Right lobe of liver (tissue), 6 donors: ENCODE data around the gene KCNRG. TPM values are rescaled to one million over a fixed set of nuclear protein-coding genes. Genes with fewer than 3 reads are reported as not detected.

ENCODE experiments used
- ATAC-seq, 4 donors: fragments of 200-7000 bp; cut with Tn5 transposase; one replicate each; pipeline ENCODE4 v1.9.1; 2020; ENCODE audit warnings: mild to moderate bottlenecking in 4 of 4, moderate library complexity in 4 of 4
- DNase-seq, 3 donors: peaks; one replicate each; pipeline ENCODE4 v3.0.0-alpha.2; 2020
- H3K27ac ChIP-seq, 3 donors: fragments of 200-600 bp; one replicate each; pipeline ENCODE4 v1.8.0; 2022
- H3K27me3 ChIP-seq, 2 donors: fragments of 200-600 bp; one replicate each; pipeline ENCODE4 v1.8.0; 2022
- H3K36me3 ChIP-seq, 4 donors: fragments of 200-600 bp; sonication (generic) in 1 of 4; one replicate each; pipeline versions ENCODE4 v1.5.1 to v1.8.0; 2017 to 2022; ENCODE audit warnings: control low read depth in 1 of 4
- H3K4me1 ChIP-seq, 4 donors: fragments of 200-600 bp; sonication (generic) in 1 of 4; one replicate each; pipeline versions ENCODE4 v1.5.1 to v1.8.0; 2017 to 2022; ENCODE audit warnings: control low read depth in 1 of 4
- H3K4me3 ChIP-seq, 3 donors: fragments of 200-600 bp; one replicate each; pipeline ENCODE4 v1.8.0; 2022
- H3K9me3 ChIP-seq, 4 donors: fragments of 200-600 bp; sonication (generic) in 1 of 4; one replicate each; pipeline versions ENCODE4 v1.5.1 to v1.8.0; 2017 to 2022; ENCODE audit warnings: control low read depth in 1 of 4
- POLR2A ChIP-seq: fragments of 450-650 bp; IDR thresholded peaks from one replicate; pipeline ENCODE4 v1.6.1; 2017; ENCODE audit warnings: antibody characterized with exemption, mild to moderate bottlenecking
- WGBS: methylation state at CpG from one replicate; pipeline ENCODE4 v1.1.6; 2018; ENCODE audit warnings: low coverage, low lambda C conversion rate; ENCODE audit not compliant: insufficient coverage; ENCODE audit errors: missing lambda C conversion rate; 5-methylcytosine and 5-hydroxymethylcytosine counted together
- intact Hi-C, 2 donors: fragments of 100-400 bp; cut with DNase I; formaldehyde crosslinking; loops; one replicate each; pipeline versions ENCODE4 v1.11.2 to v1.14.1; 2022
- total RNA-seq, 6 experiments: library from RNA; depleted of rRNA in 2 of 6; stranded (reverse); fragments of >200 nt in 2 of 6; fragmentation: NEBNext Ultra II Directional in 3 of 6; extraction: Animal tissue kit (Norgen Biotek cat#: 25700) in 3 of 6; gene quantifications; one replicate each; pipeline versions ENCODE4 v1.1.0 to v1.2.4, GENCODE V29; 2016 to 2023
- TF ChIP-seq, protein P1 (sequence below), 4 donors: fragments of 200-600 bp in 3 of 4; fragments of 450-650 bp in 1 of 4; IDR thresholded peaks; one replicate each; pipeline versions ENCODE4 v1.5.1 to v1.8.0; 2016 to 2022; ENCODE audit warnings: antibody characterized with exemption in 4 of 4, mild to moderate bottlenecking in 2 of 4
- donor health status: DM: no; HTN: yes; CAD: no.
- donor health status: DM: no; HTN: no; CAD: no.
- donor health status: DM: no; HTN: no; CAD: no.
- donor health status: DM: no; HTN: yes; CAD: no.
- donor health status: DM: no; HTN: yes; CAD: no.

Gene KCNRG
- total RNA-seq, 6 experiments from 2014 or later: 0.18 to 0.50 (median 0.36) TPM; not detected in 2

DNA sequence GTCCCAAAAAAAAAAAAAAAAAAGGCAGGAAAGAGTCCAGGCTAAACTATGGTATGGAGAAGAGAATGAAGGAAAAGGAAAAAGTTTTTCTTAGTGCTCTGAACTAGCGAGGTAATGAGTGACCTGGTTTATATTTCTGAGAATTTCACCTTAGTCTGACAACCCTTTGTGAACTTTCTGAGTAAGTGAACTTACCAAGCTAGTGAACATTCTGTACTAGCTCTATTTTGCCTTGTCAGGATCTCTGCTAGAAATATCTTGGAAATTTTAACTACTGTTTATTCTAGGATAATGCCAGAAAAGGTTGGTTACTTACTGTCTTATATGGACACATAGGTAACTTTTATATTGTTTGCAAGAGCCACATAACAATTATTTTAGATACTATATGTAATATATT lies 14.0 kb upstream of the KCNRG start:
- no peaks in the 10 kb centered on the region for H3K9me3 ChIP-seq
- DNase-seq (no peak), ATAC-seq (no peak)
- no peak overlapping the region for H3K27ac ChIP-seq
- H3K27me3 ChIP-seq: no peaks in the 10 kb centered on the region
- peaks cover 0 to 12% (median 0%) of the 10 kb centered on the region in 4 donors for H3K36me3 ChIP-seq
- 25% methylated on average over 1 of the region's 1 CpG for WGBS
- no peak overlapping the region for H3K4me3 ChIP-seq
- intact Hi-C loops: no loop called here
- TF ChIP-seq, protein P1, sequence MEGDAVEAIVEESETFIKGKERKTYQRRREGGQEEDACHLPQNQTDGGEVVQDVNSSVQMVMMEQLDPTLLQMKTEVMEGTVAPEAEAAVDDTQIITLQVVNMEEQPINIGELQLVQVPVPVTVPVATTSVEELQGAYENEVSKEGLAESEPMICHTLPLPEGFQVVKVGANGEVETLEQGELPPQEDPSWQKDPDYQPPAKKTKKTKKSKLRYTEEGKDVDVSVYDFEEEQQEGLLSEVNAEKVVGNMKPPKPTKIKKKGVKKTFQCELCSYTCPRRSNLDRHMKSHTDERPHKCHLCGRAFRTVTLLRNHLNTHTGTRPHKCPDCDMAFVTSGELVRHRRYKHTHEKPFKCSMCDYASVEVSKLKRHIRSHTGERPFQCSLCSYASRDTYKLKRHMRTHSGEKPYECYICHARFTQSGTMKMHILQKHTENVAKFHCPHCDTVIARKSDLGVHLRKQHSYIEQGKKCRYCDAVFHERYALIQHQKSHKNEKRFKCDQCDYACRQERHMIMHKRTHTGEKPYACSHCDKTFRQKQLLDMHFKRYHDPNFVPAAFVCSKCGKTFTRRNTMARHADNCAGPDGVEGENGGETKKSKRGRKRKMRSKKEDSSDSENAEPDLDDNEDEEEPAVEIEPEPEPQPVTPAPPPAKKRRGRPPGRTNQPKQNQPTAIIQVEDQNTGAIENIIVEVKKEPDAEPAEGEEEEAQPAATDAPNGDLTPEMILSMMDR (IDR thresholded peaks at IDR 0.05): no peak
- peaks cover 0 to 35% (median 6%) of the 10 kb centered on the region in 4 donors for H3K4me1 ChIP-seq

DNA sequence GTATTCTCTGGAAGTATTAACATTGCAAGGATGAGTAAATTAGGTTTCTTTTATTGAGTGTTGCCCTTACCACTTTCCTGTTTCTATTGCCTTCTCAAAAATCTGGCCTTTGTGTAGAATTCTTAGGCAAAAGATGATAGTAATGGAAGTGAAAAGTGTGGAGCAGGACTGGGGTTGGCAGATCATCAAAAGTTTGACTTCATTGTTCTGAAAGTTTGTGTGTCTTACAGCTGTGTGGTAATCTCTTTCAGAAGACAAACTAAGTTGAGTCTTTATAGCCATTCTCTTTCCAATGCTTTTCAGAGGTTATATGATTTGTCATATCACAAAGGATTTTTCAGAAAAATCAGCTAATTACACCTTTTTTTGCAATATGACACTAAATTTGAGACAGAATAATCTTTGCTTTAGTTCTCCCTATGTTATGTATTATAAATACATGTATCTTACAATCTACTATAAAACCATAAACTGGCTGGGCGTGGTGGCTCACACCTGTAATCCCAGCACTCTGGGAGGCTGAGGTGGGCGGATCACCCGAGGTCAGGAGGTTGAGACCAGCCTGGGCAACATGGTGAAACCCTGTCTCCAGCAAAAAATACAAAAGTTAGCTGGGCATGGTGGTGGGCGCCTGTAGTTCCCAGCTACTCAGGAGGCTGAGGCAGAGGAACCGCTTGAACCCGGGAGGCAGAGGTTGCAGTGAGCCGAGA lies 8.7 kb upstream of the KCNRG start:
- ATAC-seq: peak in 2 of 4 donors; percentile 37 to 39
- Histone ChIP-seq H3K4me1 (peaks cover 0 to 15% (median 0%) of the 10 kb centered on the region in 4 donors), H3K27ac (no peak overlapping the region), H3K9me3 (no peaks in the 10 kb centered on the region), H3K27me3 (no peaks in the 10 kb centered on the region), H3K4me3 (no peak overlapping the region), H3K36me3 (peaks cover 0 to 9% (median under 1%) of the 10 kb centered on the region in 4 donors)
- 89% methylated on average over 6 of the region's 7 CpGs for WGBS
- no peak for DNase-seq
- intact Hi-C loops: no loop called here
- no peak for TF ChIP-seq POLR2A
- TF ChIP-seq, protein P1 (IDR thresholded peaks at IDR 0.05): no peak

DNA sequence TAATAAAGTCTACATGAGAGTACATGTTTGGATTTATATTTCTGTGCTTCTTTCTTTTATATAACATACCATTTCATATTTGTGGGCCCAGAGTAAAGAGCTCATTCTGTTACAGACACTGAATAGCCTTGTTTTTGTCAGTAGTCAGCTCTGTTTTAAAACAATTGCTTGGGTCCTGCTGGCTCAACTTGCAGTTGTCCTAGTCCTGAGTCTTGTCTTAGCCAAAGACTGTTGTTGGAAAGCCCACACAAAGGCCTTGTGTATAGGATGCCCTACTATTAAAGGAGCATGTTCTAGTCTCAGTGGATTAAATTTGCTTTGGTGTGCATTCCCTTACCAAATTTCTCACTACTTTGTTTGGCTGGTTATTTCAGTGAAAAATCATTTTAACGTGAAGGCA lies 3.8 kb upstream of the KCNRG start:
- DNase-seq: no peak
- H3K27ac ChIP-seq: no peak overlapping the region
- H3K4me3 ChIP-seq: no peak overlapping the region
- H3K27me3 ChIP-seq: no peaks in the 10 kb centered on the region
- H3K9me3 ChIP-seq: no peaks in the 10 kb centered on the region
- no peak for ATAC-seq
- no peaks in the 10 kb centered on the region for H3K4me1 ChIP-seq
- intact Hi-C loops: no loop called here
- TF ChIP-seq, protein P1 (IDR thresholded peaks at IDR 0.05): no peak
- TF ChIP-seq POLR2A: no peak
- H3K36me3 ChIP-seq: peaks cover 0 to 22% (median 7%) of the 10 kb centered on the region in 4 donors
- WGBS: 83% methylated on average over 1 of the region's 1 CpG

DNA sequence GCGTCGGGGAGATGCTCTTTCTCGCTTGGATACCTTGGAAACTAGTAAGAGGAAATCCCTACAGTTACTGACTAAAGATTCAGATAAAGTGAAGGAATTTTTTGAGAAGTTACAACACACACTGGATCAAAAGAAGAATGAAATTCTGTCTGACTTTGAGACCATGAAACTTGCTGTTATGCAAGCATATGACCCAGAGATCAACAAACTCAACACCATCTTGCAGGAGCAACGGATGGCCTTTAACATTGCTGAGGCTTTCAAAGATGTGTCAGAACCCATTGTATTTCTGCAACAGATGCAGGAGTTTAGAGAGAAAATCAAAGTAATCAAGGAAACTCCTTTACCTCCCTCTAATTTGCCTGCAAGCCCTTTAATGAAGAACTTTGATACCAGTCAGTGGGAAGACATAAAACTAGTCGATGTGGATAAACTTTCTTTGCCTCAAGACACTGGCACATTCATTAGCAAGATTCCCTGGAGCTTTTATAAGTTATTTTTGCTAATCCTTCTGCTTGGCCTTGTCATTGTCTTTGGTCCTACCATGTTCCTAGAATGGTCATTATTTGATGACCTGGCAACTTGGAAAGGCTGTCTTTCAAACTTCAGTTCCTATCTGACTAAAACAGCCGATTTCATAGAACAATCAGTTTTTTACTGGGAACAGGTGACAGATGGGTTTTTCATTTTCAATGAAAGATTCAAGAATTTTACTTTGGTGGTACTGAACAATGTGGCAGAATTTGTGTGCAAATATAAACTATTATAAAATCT lies 2.7 kb upstream of the KCNRG start:
- Histone ChIP-seq H3K4me3 (no peak overlapping the region), H3K4me1 (no peaks in the 10 kb centered on the region), H3K9me3 (no peaks in the 10 kb centered on the region), H3K27ac (no peak overlapping the region), H3K36me3 (peaks cover 0 to 22% (median 7%) of the 10 kb centered on the region in 4 donors), H3K27me3 (no peaks in the 10 kb centered on the region)
- DNase-seq (no peak), ATAC-seq (no peak)
- TF ChIP-seq, protein P1 (IDR thresholded peaks at IDR 0.05): no peak
- no peak for TF ChIP-seq POLR2A
- WGBS: 87% methylated on average over 6 of the region's 6 CpGs
- intact Hi-C loops: no loop called here
